WTC11 (cell line): ENCODE measurements around the gene BACH2. TPM values are rescaled to one million over a fixed set of nuclear protein-coding genes. Genes with fewer than 3 reads are reported as not detected.

ENCODE experiments used
- ATAC-seq: fragments of 200-7000 bp; cut with Tn5 transposase; 2 replicates; pipeline ENCODE4 v1.10.0; 2021; ENCODE audit warnings: mild to moderate bottlenecking, moderate library complexity
- CTCF ChIA-PET: fragments of 300-600 bp; sonication (Branson Sonifier 250); formaldehyde crosslinking; loops from one replicate; lab custom pipeline; 2021; ENCODE audit warnings: antibody characterized with exemption; lab: Charles Lee
- POLR2A ChIA-PET: fragments of 350-600 bp; sonication (Branson Sonifier 250); formaldehyde crosslinking; loops from one replicate; lab custom pipeline; 2021; ENCODE audit warnings: antibody characterized with exemption; lab: Charles Lee
- DNase-seq: peaks from one replicate; pipeline ENCODE4 v3.0.0; 2021; ENCODE audit warnings: low spot score
- H3K27ac Mint-ChIP-seq: 2 replicates; pipeline ENCODE4 v1.8.0; 2021; ENCODE audit warnings: mixed read lengths
- H3K27me3 Mint-ChIP-seq: 2 replicates; pipeline ENCODE4 v1.8.0; 2021; ENCODE audit warnings: low read depth, mild to moderate bottlenecking, moderate library complexity, mixed read lengths
- H3K36me3 Mint-ChIP-seq: 2 replicates; pipeline ENCODE4 v1.8.0; 2021; ENCODE audit warnings: mixed read lengths
- H3K4me1 Mint-ChIP-seq: 2 replicates; pipeline ENCODE4 v1.8.0; 2022; ENCODE audit warnings: mixed read lengths
- H3K4me3 Mint-ChIP-seq: 2 replicates; pipeline ENCODE4 v1.8.0; 2021; ENCODE audit warnings: mild to moderate bottlenecking, moderate library complexity, mixed read lengths
- H3K9me3 Mint-ChIP-seq: 2 replicates; pipeline ENCODE4 v1.8.0; 2021; ENCODE audit warnings: mixed read lengths
- ATF3 ChIP-seq: sonication (generic); formaldehyde crosslinking; conservative IDR thresholded peaks from 2 replicates; pipeline ENCODE4 v1.8.1; 2022; ENCODE audit warnings: mild to moderate bottlenecking, missing genetic modification reagents
- CDX4 ChIP-seq: fragments of 250-450 bp; sonication (Bioruptor Pico); IDR thresholded peaks from 2 replicates; pipeline ENCODE4 v1.9.0; 2021; ENCODE audit warnings: moderate library complexity, mild to moderate bottlenecking, inconsistent platforms, borderline replicate concordance
- E2F1 ChIP-seq: sonication (generic); formaldehyde crosslinking; IDR thresholded peaks from 2 replicates; pipeline ENCODE4 v1.8.0; 2022; ENCODE audit warnings: mild to moderate bottlenecking, missing genetic modification reagents
- ELF4 ChIP-seq: sonication (generic); formaldehyde crosslinking; IDR thresholded peaks from 2 replicates; pipeline ENCODE4 v1.8.1; 2022; ENCODE audit warnings: low read depth, mild to moderate bottlenecking, moderate library complexity, missing genetic modification reagents
- FOXP1 ChIP-seq: sonication (generic); formaldehyde crosslinking; IDR thresholded peaks from 2 replicates; pipeline ENCODE4 v1.8.0; 2022; ENCODE audit warnings: missing genetic modification reagents, mild to moderate bottlenecking, moderate library complexity, borderline replicate concordance
- GTF2I ChIP-seq: fragments of 250-450 bp; sonication (Bioruptor Pico); conservative IDR thresholded peaks from 2 replicates; pipeline ENCODE4 v1.4.0; 2021; ENCODE audit warnings: mild to moderate bottlenecking
- IRF2 ChIP-seq: sonication (generic); formaldehyde crosslinking; IDR thresholded peaks from 2 replicates; pipeline ENCODE4 v1.8.0; 2022; ENCODE audit warnings: low read depth, missing genetic modification reagents, borderline replicate concordance
- JAZF1 ChIP-seq: fragments of 250-450 bp; sonication (Bioruptor Pico); IDR thresholded peaks from 2 replicates; pipeline ENCODE4 v1.9.0; 2021; ENCODE audit warnings: moderate library complexity, mild to moderate bottlenecking, inconsistent platforms
- MYBL2 ChIP-seq: sonication (generic); formaldehyde crosslinking; IDR thresholded peaks from 2 replicates; pipeline ENCODE4 v1.8.1; 2023; ENCODE audit warnings: mild to moderate bottlenecking, moderate library complexity, missing genetic modification reagents
- NFYB ChIP-seq: sonication (generic); formaldehyde crosslinking; conservative IDR thresholded peaks from 2 replicates; pipeline ENCODE4 v1.8.0; 2022; ENCODE audit warnings: low read depth, missing genetic modification reagents
- NR1H2 ChIP-seq: sonication (generic); formaldehyde crosslinking; IDR thresholded peaks from 2 replicates; pipeline ENCODE4 v1.9.0; 2021; ENCODE audit warnings: mild to moderate bottlenecking, moderate library complexity, missing genetic modification reagents
- RORB ChIP-seq: fragments of 250-450 bp; sonication (Bioruptor Pico); IDR thresholded peaks from 2 replicates; pipeline ENCODE4 v1.9.0; 2021; ENCODE audit warnings: mild to moderate bottlenecking
- STAT6 ChIP-seq: sonication (generic); formaldehyde crosslinking; conservative IDR thresholded peaks from 2 replicates; pipeline ENCODE4 v1.8.1; 2023; ENCODE audit warnings: mild to moderate bottlenecking, low read depth, missing genetic modification reagents, moderate library complexity
- TEAD4 ChIP-seq: sonication (generic); formaldehyde crosslinking; IDR thresholded peaks from 2 replicates; pipeline ENCODE4 v1.8.0; 2022; ENCODE audit warnings: mild to moderate bottlenecking, missing genetic modification reagents
- TP53 ChIP-seq: sonication (generic); formaldehyde crosslinking; IDR thresholded peaks from 2 replicates; pipeline ENCODE4 v1.8.1; 2023; ENCODE audit warnings: mild to moderate bottlenecking, missing genetic modification reagents
- ZBTB43 ChIP-seq: sonication (generic); formaldehyde crosslinking; IDR thresholded peaks from 2 replicates; pipeline ENCODE4 v1.8.1; 2023; ENCODE audit warnings: mild to moderate bottlenecking, missing genetic modification reagents
- ZNF121 ChIP-seq: sonication (generic); formaldehyde crosslinking; IDR thresholded peaks from 2 replicates; pipeline ENCODE4 v1.8.0; 2023; ENCODE audit warnings: missing genetic modification reagents
- ZNF138 ChIP-seq: sonication (generic); formaldehyde crosslinking; conservative IDR thresholded peaks from 2 replicates; pipeline ENCODE4 v1.8.1; 2022; ENCODE audit warnings: mild to moderate bottlenecking, moderate library complexity, missing genetic modification reagents
- ZNF317 ChIP-seq: sonication (generic); formaldehyde crosslinking; IDR thresholded peaks from 2 replicates; pipeline ENCODE4 v1.8.1; 2023; ENCODE audit warnings: low read depth, mild to moderate bottlenecking, moderate library complexity, missing genetic modification reagents, borderline replicate concordance
- ZNF423 ChIP-seq: fragments of 250-450 bp; sonication (Bioruptor Pico); IDR thresholded peaks from 2 replicates; pipeline ENCODE4 v2.1.2; 2022; ENCODE audit warnings: mild to moderate bottlenecking, moderate library complexity
- ZNF671 ChIP-seq: fragments of 250-450 bp; sonication (Bioruptor Pico); IDR thresholded peaks from 2 replicates; pipeline ENCODE4 v1.8.0; 2021; ENCODE audit warnings: mild to moderate bottlenecking
- total RNA-seq: library from RNA; stranded (reverse); gene quantifications from 3 replicates; pipeline ENCODE4 v1.2.3, GENCODE V29; 2021
- TF ChIP-seq, protein P1 (sequence below): sonication (generic); formaldehyde crosslinking; IDR thresholded peaks from 2 replicates; pipeline ENCODE4 v1.8.1; 2023; ENCODE audit warnings: mild to moderate bottlenecking, moderate library complexity, missing genetic modification reagents
- TF ChIP-seq, protein P2 (sequence below): fragments of 250-450 bp; sonication (Bioruptor Pico); IDR thresholded peaks from 2 replicates; pipeline ENCODE4 v1.9.0; 2021; ENCODE audit warnings: mild to moderate bottlenecking
- TF ChIP-seq, protein P3 (sequence below): sonication (generic); formaldehyde crosslinking; IDR thresholded peaks from 2 replicates; pipeline ENCODE4 v1.8.1; 2023; ENCODE audit warnings: mild to moderate bottlenecking, missing genetic modification reagents, moderate library complexity

BACH2 gene
- total RNA-seq, 1 experiment from 2014 or later, result 5.9 TPM

DNA sequence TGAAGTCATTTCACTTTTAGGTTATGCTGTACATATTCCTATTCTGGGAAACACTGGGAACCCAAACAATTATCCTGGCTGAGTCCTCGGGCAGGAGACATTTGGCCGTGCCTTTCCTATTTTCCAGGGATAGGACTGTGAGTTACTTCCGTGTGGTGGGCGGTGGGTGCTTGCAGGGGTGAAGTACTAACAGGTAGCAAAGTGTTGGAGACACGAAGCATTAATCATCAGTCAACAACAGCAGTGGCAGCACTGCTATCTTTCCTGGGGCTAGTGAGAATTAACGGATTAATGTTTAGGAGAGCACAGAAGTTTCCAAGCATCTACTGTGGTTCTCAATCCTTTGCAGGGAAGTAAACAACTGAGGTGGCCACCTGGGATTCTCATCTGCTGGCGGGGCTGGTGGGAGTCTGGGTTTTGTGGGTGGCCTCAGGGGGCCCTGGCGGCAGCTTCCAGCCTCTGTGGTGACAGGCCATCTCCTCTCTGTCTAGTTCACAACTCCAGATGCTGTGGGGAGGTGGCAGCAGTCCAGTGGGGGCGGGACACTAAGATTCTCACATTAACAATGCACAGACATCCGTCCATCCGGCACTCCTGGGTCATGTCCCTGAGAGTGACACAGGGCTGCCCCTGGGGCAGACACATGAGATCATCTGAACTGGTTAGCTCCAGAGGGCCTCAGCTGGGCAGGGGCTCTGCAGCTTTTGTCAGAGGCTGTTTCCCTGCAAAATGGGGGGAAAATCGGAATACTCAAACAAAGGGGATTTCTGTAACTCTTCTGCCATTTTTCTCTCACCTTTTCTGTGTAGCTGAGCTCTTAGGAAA, 311.5 kb downstream of the BACH2 start:
- POLR2A ChIA-PET, result no interaction called here
- TF ChIP-seq, protein P1, sequence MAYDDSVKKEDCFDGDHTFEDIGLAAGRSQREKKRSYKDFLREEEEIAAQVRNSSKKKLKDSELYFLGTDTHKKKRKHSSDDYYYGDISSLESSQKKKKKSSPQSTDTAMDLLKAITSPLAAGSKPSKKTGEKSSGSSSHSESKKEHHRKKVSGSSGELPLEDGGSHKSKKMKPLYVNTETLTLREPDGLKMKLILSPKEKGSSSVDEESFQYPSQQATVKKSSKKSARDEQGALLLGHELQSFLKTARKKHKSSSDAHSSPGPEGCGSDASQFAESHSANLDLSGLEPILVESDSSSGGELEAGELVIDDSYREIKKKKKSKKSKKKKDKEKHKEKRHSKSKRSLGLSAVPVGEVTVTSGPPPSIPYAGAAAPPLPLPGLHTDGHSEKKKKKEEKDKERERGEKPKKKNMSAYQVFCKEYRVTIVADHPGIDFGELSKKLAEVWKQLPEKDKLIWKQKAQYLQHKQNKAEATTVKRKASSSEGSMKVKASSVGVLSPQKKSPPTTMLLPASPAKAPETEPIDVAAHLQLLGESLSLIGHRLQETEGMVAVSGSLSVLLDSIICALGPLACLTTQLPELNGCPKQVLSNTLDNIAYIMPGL (CRISPR knock-in tag), result no peak
- TF ChIP-seq STAT6 (CRISPR knock-in tag), result no peak
- no peak for TF ChIP-seq E2F1 (CRISPR knock-in tag)
- TF ChIP-seq ZNF121 (CRISPR knock-in tag), result no peak
- TF ChIP-seq CDX4, result no peak
- no peak for TF ChIP-seq GTF2I
- no peak for TF ChIP-seq RORB (CRISPR knock-in tag)
- no peak for TF ChIP-seq MYBL2 (CRISPR knock-in tag)
- TF ChIP-seq ATF3 (CRISPR knock-in tag), result no peak
- TF ChIP-seq, protein P2, sequence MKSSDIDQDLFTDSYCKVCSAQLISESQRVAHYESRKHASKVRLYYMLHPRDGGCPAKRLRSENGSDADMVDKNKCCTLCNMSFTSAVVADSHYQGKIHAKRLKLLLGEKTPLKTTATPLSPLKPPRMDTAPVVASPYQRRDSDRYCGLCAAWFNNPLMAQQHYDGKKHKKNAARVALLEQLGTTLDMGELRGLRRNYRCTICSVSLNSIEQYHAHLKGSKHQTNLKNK (CRISPR knock-in tag), result no peak
- TF ChIP-seq ZNF671, result no peak
- TF ChIP-seq ZNF138 (CRISPR knock-in tag), result no peak
- TF ChIP-seq, protein P3, sequence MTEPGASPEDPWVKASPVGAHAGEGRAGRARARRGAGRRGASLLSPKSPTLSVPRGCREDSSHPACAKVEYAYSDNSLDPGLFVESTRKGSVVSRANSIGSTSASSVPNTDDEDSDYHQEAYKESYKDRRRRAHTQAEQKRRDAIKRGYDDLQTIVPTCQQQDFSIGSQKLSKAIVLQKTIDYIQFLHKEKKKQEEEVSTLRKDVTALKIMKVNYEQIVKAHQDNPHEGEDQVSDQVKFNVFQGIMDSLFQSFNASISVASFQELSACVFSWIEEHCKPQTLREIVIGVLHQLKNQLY, result no peak
- TF ChIP-seq, all 79 proteins: peak for 0
- no peaks in the 10 kb centered on the region; the same call in 1 of the 2 replicates for H3K27me3 Mint-ChIP-seq
- CTCF ChIA-PET, result interaction anchor here (0.9 to 3.3 kb wide), 3 partner anchors 10 to 501 kb away, joined by 3 to 26 read pairs (median 3); no protein-coding TSS in a partner anchor
- peak; percentile 50 for ATAC-seq
- H3K4me1 Mint-ChIP-seq, result peaks cover 14% of the 10 kb centered on the region
- H3K4me3 Mint-ChIP-seq, result no peak overlapping the region
- H3K9me3 Mint-ChIP-seq, result no peaks in the 10 kb centered on the region
- H3K36me3 Mint-ChIP-seq, result no peaks in the 10 kb centered on the region
- H3K27ac Mint-ChIP-seq, result no peak overlapping the region
- DNase-seq, result no peak

GRCh38 chr6:89980353-89980752, 316.3 kb downstream of the BACH2 start:
- H3K9me3 Mint-ChIP-seq, result no peaks in the 10 kb centered on the region
- ATAC-seq (no peak), DNase-seq (no peak)
- no peak overlapping the region for H3K4me3 Mint-ChIP-seq
- H3K36me3 Mint-ChIP-seq, result no peaks in the 10 kb centered on the region
- peaks cover 4% of the 10 kb centered on the region; the same call in 1 of the 2 replicates for H3K4me1 Mint-ChIP-seq
- ChIA-PET CTCF (no interaction called here), POLR2A (interaction anchor here (0.7 kb wide), 1 partner anchor 605 kb away, joined by 5 read pairs; no protein-coding TSS in a partner anchor)
- no peaks in the 10 kb centered on the region for H3K27me3 Mint-ChIP-seq
- H3K27ac Mint-ChIP-seq, result no peak overlapping the region
- TF ChIP-seq FOXP1 (CRISPR knock-in tag) (no peak), ZNF121 (CRISPR knock-in tag) (no peak), NR1H2 (CRISPR knock-in tag) (no peak), TEAD4 (CRISPR knock-in tag) (no peak), JAZF1 (CRISPR knock-in tag) (no peak), IRF2 (no peak), TP53 (no peak), ELF4 (CRISPR knock-in tag) (no peak), NFYB (CRISPR knock-in tag) (no peak), ZNF317 (CRISPR knock-in tag) (no peak), ZNF423 (CRISPR knock-in tag) (no peak), ZBTB43 (CRISPR knock-in tag) (no peak)
- TF ChIP-seq, protein P3, result no peak
